AG09319 (cell line): Measurements from ENCODE around the gene C16orf74.

Experiments used
- DNase-seq: peaks from one replicate; pipeline ENCODE4 v3.0.0-alpha.2; 2010; ENCODE audit warnings: low read depth; ENCODE audit errors: extremely low read depth
- CTCF ChIP-seq: IDR thresholded peaks from 2 replicates; pipeline ENCODE4 v1.5.1; 2011; ENCODE audit warnings: low read depth, mild to moderate bottlenecking, inconsistent platforms, low read length, moderate library complexity

The C16orf74 gene

GRCh38 chr16:85754413-85754812, 3.5 kb upstream of the C16orf74 start:
- no peak for DNase-seq
- no peak for TF ChIP-seq CTCF

DNA sequence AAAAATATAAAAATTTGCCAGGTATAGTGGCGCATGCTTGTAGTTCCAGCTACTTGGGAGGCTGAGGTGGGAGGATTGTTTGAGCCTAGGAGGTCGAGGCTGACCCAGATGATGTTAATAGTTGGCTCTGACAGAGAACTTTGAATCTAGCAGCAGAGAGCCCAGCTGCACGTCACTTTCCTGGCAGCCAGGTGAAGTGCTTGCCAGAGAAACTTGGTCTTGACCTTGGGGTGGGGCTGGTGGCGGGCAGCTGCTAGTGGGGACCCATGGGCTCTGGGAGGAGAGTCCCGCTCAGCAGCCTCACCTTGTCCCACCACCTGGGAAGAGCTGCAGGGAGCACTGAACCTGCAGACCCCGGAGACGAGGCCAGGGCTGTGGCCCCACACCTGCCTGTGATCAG, 3.1 kb upstream of the C16orf74 start:
- DNase-seq, result no peak
- TF ChIP-seq CTCF, result no peak

- no peak for DNase-seq
- no peak for TF ChIP-seq CTCF
These were observed 2.7 kb upstream of the C16orf74 start for GRCh38 chr16:85753559-85753958.

GRCh38 chr16:85752511-85753420, 1.9 kb upstream of the C16orf74 start:
- DNase-seq, result no peak
- TF ChIP-seq CTCF, result no peak

- DNase-seq, result no peak
- no peak for TF ChIP-seq CTCF
These were observed 1.0 kb upstream of the C16orf74 start for GRCh38 chr16:85751698-85752501.

- no peak for DNase-seq
- no peak; the same call in none of the 2 replicates for TF ChIP-seq CTCF
These were observed 610 bp downstream of the C16orf74 start for GRCh38 chr16:85750146-85750826.

GRCh38 chr16:85749771-85750145, 1.1 kb downstream of the C16orf74 start:
- TF ChIP-seq CTCF, result no peak
- no peak for DNase-seq
